G401 (cell line): Measurements from ENCODE around the gene USH2A. TPM values are rescaled to one million over a fixed set of nuclear protein-coding genes. Genes with fewer than 3 reads are reported as not detected.

Source experiments
- DNase-seq: peaks from one replicate; pipeline ENCODE4 v3.0.0-alpha.2; 2015; ENCODE audit warnings: low spot score
- in situ Hi-C: cut with HindIII; loops from 2 replicates; pipeline ENCODE4 v1.10.0; 2016; ENCODE audit warnings: low sequenced_read_pairs, mixed read lengths
- total RNA-seq: library from RNA; depleted of rRNA; stranded (reverse); fragments of >200 nt; shearing (Covaris generic); gene quantifications from 2 replicates; pipeline ENCODE4 v1.2.3, GENCODE V29; 2014

USH2A gene
- total RNA-seq, 1 experiment from 2014 or later: not detected

- in situ Hi-C loops: no loop called here
- no peak for DNase-seq
Observed at GRCh38 chr1:215718575-215719287, 704.5 kb downstream of the USH2A start.

GRCh38 chr1:215717677-215718426, 705.4 kb downstream of the USH2A start:
- in situ Hi-C loops: no loop called here
- no peak for DNase-seq

GRCh38 chr1:215710899-215711225, 712.4 kb downstream of the USH2A start:
- in situ Hi-C loops: no loop called here
- DNase-seq: no peak

- in situ Hi-C loops: no loop called here
- peak; percentile 43 for DNase-seq
Observed at GRCh38 chr1:215710036-215710898, 713.0 kb downstream of the USH2A start.

GRCh38 chr1:215704089-215704860, 719.0 kb downstream of the USH2A start:
- DNase-seq: no peak
- in situ Hi-C loops: no loop called here

- DNase-seq: peak; percentile 34
- in situ Hi-C loops: no loop called here
Observed at GRCh38 chr1:215682232-215682631, 741.0 kb downstream of the USH2A start.

- no peak for DNase-seq
- in situ Hi-C loops: no loop called here
Observed at GRCh38 chr1:215681041-215681440, 742.2 kb downstream of the USH2A start.

- DNase-seq: no peak
- in situ Hi-C loops: no loop called here
Observed at GRCh38 chr1:215679231-215679630, 744.0 kb downstream of the USH2A start.

- DNase-seq: no peak
- in situ Hi-C loops: no loop called here
Observed at GRCh38 chr1:215677112-215677511, 746.1 kb downstream of the USH2A start.

GRCh38 chr1:215673943-215674342, 749.3 kb downstream of the USH2A start:
- no peak for DNase-seq
- in situ Hi-C loops: no loop called here

- in situ Hi-C loops: no loop called here
- DNase-seq: no peak
Observed at GRCh38 chr1:215672482-215672881, 750.8 kb downstream of the USH2A start.

GRCh38 chr1:215669806-215670491, 753.3 kb downstream of the USH2A start:
- no peak for DNase-seq
- in situ Hi-C loops: no loop called here

- in situ Hi-C loops: no loop called here
- DNase-seq: no peak
Observed at GRCh38 chr1:215667761-215668160, 755.5 kb downstream of the USH2A start.

- in situ Hi-C loops: no loop called here
- no peak for DNase-seq
Observed at GRCh38 chr1:215665215-215665614, 758.0 kb downstream of the USH2A start.

- in situ Hi-C loops: no loop called here
Observed at GRCh38 chr1:215661033-215661432, 762.2 kb downstream of the USH2A start.

GRCh38 chr1:215660259-215660658, 763.0 kb downstream of the USH2A start:
- in situ Hi-C loops: no loop called here
- no peak for DNase-seq

More at GRCh38 chr1:215661033-215661432, 762.2 kb downstream of the USH2A start:
- no peak for DNase-seq

GRCh38 chr1:215657047-215657446, 766.2 kb downstream of the USH2A start:
- no peak for DNase-seq
- in situ Hi-C loops: no loop called here

- DNase-seq: no peak
- in situ Hi-C loops: no loop called here
Observed at GRCh38 chr1:215652371-215652770, 770.9 kb downstream of the USH2A start.

- in situ Hi-C loops: no loop called here
Observed at GRCh38 chr1:215651867-215652266, 771.4 kb downstream of the USH2A start.

More at GRCh38 chr1:215651867-215652266, 771.4 kb downstream of the USH2A start:
- DNase-seq: no peak
